ENCODE measurements around the gene INSL3. TPM values are rescaled to one million over a fixed set of nuclear protein-coding genes. Genes with fewer than 3 reads are reported as not detected.

Gene INSL3
- total and polyA plus RNA-seq, 3 donors from 2014 or later: 39.0 to 1,477 (median 183) TPM

DNA sequence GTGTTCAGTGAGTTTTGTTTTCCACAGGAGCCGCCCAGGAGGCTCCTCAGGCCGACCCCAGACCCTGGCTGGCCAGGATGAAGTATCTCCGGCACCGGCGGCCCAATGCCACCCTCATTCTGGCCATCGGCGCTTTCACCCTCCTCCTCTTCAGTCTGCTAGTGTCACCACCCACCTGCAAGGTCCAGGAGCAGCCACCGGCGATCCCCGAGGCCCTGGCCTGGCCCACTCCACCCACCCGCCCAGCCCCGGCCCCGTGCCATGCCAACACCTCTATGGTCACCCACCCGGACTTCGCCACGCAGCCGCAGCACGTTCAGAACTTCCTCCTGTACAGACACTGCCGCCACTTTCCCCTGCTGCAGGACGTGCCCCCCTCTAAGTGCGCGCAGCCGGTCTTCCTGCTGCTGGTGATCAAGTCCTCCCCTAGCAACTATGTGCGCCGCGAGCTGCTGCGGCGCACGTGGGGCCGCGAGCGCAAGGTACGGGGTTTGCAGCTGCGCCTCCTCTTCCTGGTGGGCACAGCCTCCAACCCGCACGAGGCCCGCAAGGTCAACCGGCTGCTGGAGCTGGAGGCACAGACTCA, 13.5 kb downstream of the INSL3 start:
- WGBS, 2 donors: 70 to 79% methylated on average over 21 to 36 of the region's 38 CpGs
- TF ChIP-seq POLR2A (IDR thresholded peaks at IDR 0.05): no peak
- TF ChIP-seq CTCF (IDR thresholded peaks at IDR 0.05): no peak
- intact Hi-C loops (cut with DNase I; ENCODE audit: low total_unique reads): no loop called here
- Histone ChIP-seq H3K27me3 (no peaks in the 10 kb centered on the region), H3K4me3 (no peak overlapping the region), H3K9me3 (no peaks in the 10 kb centered on the region), H3K27ac (no peak overlapping the region), H3K4me1 (no peaks in the 10 kb centered on the region), H3K36me3 (ENCODE audit: low read depth, missing control alignments) (no peaks in the 10 kb centered on the region)
- no peak for DNase-seq

- no peaks in the 10 kb centered on the region for H3K4me1 ChIP-seq
- no peaks in the 10 kb centered on the region for H3K9me3 ChIP-seq
- no peak overlapping the region for H3K4me3 ChIP-seq
- DNase-seq: no peak
- intact Hi-C loops (cut with DNase I; ENCODE audit: low total_unique reads): no loop called here
- no peaks in the 10 kb centered on the region for H3K36me3 ChIP-seq (ENCODE audit: low read depth, missing control alignments)
- H3K27me3 ChIP-seq: no peaks in the 10 kb centered on the region
- 85 to 100% methylated on average over 1 to 3 of the region's 3 CpGs for WGBS, 2 donors
- no peak overlapping the region for H3K27ac ChIP-seq
- TF ChIP-seq CTCF (IDR thresholded peaks at IDR 0.05) (no peak), POLR2A (IDR thresholded peaks at IDR 0.05) (no peak)
These were observed 14.4 kb downstream of the INSL3 start for GRCh38 chr19:17806945-17807344.

- Histone ChIP-seq H3K36me3 (ENCODE audit: low read depth, missing control alignments) (no peaks in the 10 kb centered on the region), H3K4me1 (no peaks in the 10 kb centered on the region), H3K9me3 (no peaks in the 10 kb centered on the region), H3K4me3 (no peak overlapping the region), H3K27ac (no peak overlapping the region), H3K27me3 (no peaks in the 10 kb centered on the region)
- intact Hi-C loops (cut with DNase I; ENCODE audit: low total_unique reads): no loop called here
- WGBS, 2 donors: 94 to 98% methylated on average over 4 of the region's 4 CpGs
- no peak for DNase-seq
- TF ChIP-seq POLR2A (IDR thresholded peaks at IDR 0.05): no peak
- TF ChIP-seq CTCF (IDR thresholded peaks at IDR 0.05): no peak
These were observed 15.9 kb downstream of the INSL3 start for GRCh38 chr19:17805427-17805826.

DNA sequence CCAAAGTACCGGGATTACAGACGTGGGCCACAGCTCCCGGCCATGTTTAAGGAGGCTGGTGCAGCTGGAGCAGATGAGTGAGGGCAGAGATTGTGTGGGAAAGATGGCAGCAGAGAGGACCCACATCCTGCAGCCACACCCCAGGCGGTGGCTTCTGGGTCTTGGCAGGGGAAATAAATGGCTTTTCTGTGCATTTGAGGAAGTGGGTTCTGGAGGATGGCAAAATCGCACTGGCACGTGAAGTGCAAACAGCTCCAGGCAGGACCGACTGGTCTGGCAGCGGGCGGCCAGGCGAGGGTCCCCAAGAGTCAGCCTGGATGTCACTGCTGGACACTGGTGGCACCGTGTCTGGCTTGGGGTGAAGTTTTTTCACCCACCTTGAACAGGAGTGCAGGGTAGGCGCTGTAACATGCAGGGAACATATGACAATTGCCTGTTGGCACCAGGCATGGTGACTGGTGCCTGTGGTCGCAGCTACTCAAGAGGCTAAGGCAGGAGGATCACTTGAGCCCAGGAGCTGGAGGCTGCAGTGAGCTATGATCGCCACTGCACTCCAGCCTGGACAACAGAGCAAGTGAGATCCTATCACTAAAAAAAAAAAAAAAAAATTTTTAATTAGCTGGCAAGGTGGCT, 17.9 kb downstream of the INSL3 start:
- no peaks in the 10 kb centered on the region for H3K36me3 ChIP-seq (ENCODE audit: low read depth, missing control alignments)
- no peak for DNase-seq
- H3K27me3 ChIP-seq: no peaks in the 10 kb centered on the region
- H3K4me3 ChIP-seq: no peak overlapping the region
- no peak for TF ChIP-seq POLR2A (IDR thresholded peaks at IDR 0.05)
- no peak for TF ChIP-seq CTCF (IDR thresholded peaks at IDR 0.05)
- H3K9me3 ChIP-seq: no peaks in the 10 kb centered on the region
- intact Hi-C loops (cut with DNase I; ENCODE audit: low total_unique reads): no loop called here
- H3K4me1 ChIP-seq: no peaks in the 10 kb centered on the region
- no peak overlapping the region for H3K27ac ChIP-seq
- 81 to 91% methylated on average over 7 to 14 of the region's 14 CpGs for WGBS, 2 donors
